NCI-H748 (cell line): ENCODE data around the gene PDK2.

Experiments used
- DNase-seq: peaks from one replicate; lab custom pipeline; 2025; ENCODE audit not compliant: unreplicated experiment; lab: John Stamatoyannopoulos, UW

The PDK2 gene

GRCh38 chr17:50099003-50099402, 3.9 kb downstream of the PDK2 start:
- no peak for DNase-seq

DNA sequence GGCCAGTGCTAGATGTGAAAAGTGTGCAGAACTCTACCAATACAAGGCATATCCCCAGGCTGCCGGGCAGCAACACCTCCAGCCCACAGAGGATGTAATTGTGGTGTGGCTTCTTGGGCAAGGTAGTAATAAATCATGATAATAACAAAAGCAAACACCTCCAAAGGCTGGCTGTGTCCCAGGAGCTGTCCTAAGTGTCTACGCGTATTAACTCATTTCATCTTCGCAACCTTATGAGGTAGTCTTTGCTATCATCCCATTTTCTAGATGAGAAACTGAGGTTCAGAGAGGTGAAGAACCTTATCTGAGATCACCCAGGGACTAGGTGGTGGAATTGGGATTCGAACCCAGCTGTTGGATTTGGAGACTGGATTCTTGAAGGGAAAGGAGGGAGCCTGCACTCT, 5.3 kb downstream of the PDK2 start:
- DNase-seq: no peak

- DNase-seq: no peak
These were observed 5.8 kb downstream of the PDK2 start for GRCh38 chr17:50100921-50101345.

GRCh38 chr17:50101346-50102163, 6.4 kb downstream of the PDK2 start:
- no peak for DNase-seq

DNA sequence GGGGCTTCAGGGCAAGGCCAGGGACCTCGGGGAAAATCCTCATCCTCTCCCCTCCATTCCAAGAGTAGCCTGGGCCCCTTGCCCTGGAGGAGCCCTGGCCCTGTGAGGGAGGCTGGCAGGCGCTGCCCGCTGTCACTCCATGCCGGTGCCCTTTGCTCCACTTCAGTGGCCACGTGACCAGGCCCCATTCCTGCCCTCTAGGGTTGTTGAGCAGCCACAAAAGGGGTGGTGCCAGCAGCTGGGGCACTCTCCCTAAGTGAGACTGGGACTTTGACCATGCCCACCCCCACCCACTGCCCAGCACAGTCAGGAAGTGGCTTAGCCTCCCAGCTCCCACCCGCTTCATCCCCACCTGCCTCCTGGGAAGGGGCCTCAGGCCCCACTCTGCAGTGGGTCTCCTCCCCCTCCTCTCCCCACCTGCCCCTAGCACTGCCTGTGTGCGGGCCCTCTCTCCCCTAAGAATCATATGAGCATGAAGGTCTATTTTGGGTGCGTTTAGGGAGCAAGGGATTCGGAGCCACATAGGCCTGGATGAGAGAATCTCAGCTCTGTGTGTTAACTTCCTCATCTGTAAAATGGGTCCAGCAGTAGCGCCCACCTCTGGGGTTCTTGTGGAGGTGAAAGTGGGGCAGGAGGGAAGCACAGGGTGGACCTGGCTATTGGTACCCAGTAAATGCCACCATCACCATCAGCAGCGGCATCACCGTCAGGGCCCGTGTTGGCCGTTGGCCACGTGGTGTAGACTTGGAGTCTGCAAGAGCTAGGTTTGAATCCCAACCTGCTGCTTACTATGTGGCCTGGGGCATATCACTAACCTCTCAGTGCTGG, 7.2 kb downstream of the PDK2 start:
- DNase-seq: no peak

DNA sequence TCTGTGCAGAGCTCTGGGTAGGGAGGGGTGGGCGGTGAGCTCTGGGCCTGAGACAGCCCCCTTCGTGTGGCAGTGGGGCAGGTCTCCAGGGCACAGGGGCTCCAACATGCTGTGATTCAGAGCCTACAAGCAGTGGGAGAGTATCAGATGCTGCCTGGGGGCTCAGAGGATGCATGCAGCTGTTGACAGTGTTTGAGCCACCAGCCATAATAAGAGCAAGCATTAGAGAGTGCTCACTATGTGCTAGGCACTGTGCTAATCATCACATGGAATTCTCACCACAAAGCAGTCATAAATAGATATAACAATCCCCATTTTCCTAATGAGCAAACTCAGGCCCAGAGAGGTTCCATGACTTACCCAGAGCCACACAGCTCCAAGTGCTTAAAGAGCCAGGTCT, 8.1 kb downstream of the PDK2 start:
- no peak for DNase-seq

GRCh38 chr17:50103941-50104340, 8.8 kb downstream of the PDK2 start:
- no peak for DNase-seq

DNA sequence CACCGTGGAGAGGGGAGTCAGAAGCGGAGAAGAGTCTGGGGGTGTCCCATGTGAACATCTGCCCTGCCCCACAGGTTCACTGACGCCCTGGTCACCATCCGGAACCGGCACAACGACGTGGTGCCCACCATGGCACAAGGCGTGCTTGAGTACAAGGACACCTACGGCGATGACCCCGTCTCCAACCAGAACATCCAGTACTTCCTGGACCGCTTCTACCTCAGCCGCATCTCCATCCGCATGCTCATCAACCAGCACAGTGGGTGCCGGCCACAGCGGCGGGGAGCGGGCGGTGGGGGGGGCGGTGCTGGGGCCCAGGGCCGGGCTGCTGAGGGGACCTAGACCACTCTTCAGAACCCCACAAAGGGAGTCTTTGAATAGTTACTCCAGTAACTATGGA, 10.7 kb downstream of the PDK2 start:
- DNase-seq: no peak

DNA sequence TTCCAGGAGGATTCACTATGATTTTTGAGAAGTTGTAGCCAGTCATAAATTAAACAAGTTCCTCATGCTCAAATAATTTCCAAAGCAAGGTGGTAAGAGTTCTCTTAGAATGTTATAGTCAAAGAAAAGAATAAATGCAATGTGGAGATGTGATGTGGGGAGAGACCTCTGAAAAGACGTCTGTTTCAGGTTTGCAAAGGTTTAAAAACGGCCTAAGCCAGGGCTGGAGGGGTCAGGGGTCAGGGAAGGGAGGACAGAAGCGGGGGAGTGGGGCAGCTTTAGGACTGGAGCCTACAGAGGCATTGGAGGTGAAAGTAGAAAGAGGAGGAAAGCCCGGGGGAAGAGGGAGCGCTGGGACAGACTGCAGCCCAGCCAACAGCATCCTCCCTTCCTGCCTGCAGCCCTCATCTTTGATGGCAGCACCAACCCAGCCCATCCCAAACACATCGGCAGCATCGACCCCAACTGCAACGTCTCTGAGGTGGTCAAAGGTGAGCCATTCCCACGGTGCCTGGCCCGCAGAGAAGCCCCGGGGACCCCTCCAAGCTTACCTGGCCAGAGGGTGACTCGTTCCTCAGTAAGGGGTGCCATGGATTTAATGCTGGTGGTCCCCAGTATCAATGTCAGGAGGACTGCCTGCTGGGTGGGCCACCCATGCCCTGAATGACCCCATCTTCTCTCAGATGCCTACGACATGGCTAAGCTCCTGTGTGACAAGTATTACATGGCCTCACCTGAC, 11.4 kb downstream of the PDK2 start:
- DNase-seq: no peak

- no peak for DNase-seq
These were observed 12.8 kb downstream of the PDK2 start for GRCh38 chr17:50107790-50108414.

GRCh38 chr17:50108556-50108955, 13.4 kb downstream of the PDK2 start:
- no peak for DNase-seq

GRCh38 chr17:50109207-50109606, 14.1 kb downstream of the PDK2 start:
- DNase-seq: no peak

- DNase-seq: no peak
These were observed 14.6 kb downstream of the PDK2 start for GRCh38 chr17:50109785-50110184.

DNA sequence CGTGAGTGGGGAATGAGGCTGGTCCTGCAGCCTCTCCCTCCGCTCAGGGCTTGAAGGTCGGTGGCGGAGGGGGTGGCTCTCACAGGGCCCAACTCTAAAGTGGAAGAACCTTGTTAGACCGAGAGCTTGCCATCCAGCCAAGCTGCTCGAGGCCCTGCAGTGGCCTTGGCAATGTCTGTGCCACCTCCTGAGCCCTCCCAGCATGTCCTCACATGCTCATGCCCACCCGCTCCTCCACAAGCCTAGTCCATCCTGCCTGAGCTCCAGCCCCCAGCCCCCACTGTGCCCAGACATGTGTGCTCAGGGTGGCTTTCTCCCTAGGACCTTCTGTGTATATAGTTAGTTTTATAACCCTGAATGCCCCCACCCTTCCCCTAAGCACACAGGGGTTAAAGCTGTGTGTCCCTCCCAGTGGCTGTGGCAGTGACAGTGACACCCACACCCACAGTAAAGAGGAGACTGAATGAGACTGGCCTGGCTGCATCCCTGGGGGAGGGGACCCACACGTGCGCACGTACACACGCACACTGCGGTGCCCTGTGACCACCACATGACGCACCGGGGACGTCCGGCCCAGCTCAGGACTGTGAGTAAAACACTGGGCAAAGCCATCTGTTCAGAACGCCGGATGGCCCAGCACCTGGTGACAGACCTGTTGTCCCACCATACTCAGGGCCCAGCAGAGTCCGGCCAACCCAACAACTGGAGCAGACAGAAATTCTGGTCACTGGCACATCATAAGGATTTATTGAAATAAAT, 15.6 kb downstream of the PDK2 start:
- DNase-seq: no peak

DNA sequence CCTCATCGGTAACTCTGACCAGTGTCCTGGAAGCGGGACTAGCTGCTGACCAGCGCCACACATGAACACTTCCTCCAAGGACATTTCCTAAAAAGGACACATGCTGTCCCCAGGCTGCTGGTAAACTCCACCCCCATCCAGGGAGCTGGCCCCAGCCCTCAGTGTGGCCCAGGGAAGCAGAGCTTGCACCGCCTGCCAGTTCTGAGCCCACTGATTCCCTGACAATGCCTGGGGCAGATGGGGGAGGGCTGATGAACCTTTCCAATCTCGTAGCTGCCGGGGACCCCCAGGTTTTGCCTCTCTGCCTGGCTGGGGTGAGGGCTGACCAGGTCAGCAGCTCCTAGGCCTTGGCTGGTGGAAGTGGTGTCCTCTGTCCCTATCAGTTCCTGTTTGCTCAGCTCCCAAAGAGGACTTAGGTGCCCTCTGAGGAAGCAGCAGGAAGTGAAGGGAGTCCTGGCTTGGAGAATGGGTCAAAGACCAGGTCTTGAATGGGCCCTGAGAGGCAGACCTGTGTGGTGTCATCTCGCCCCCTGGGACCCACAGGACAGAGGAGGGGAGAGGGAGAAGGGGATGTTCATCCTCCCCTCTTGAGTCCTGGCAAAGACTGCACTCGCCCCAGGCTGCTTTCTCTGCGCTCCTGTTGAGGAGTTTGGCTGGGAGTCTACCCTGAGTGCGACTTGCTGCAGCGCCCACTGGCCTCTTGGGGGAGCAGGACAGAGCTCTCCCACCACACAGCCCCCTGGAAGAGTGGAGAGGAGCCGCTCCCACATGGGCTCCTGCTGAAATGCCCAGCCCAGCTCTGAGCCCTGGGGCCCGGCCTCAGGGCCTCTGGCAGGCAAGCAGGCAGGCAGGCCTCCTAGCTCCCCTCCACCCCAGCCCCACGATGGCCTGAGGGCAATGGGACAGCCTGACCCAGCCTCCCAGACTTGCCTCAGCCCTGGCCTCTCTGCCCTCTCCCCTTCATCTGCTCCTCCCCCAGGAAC, 16.8 kb downstream of the PDK2 start:
- no peak for DNase-seq

DNA sequence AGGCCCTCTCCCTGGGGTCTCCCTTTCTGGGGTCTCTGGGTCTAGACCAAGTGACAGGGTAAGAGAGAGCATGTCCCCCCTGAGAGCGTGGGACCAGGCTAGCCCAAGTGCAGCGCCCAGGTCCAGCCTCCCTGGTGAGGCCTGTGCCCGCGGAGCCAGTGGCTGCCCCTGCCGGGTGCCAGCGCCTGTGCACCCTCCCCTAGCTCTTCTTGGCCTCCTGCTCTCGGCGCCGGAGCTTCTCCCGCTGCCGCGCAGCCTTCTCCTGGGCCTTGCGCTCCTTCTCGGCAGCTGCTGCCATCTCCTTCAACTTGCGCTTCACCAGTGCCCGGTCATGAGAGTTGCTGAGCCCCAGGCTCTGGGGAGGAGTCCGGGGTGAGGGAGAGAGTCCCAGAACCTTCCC, 17.5 kb downstream of the PDK2 start:
- no peak for DNase-seq

GRCh38 chr17:50113624-50114320, 18.6 kb downstream of the PDK2 start:
- DNase-seq: no peak

DNA sequence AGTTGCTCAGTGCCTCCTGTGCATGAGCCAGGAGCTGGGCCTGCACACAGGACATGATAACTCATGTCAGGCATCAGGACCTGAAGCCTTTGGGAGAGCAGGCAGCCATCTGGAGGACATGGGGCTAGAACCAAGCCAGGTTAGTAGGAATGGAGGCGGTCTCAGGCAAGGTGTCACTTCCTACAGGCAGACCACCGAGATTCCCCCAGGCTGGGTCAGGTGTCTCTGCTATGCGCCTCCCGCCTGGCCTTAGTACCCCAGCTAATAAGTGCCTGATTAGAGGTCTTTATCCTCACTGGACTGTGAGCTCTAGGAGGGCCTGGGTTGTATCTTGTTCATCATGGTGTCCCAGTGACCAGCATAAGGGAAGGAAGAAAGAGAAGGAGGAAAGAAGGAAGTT, 19.2 kb downstream of the PDK2 start:
- no peak for DNase-seq
